ENCODE results near the gene RPS3. TPM values are rescaled to one million over a fixed set of nuclear protein-coding genes. Genes with fewer than 3 reads are reported as not detected.

The RPS3 gene
- total RNA-seq, 2 experiments from 2014 or later: 4,753 to 4,828 TPM

DNA sequence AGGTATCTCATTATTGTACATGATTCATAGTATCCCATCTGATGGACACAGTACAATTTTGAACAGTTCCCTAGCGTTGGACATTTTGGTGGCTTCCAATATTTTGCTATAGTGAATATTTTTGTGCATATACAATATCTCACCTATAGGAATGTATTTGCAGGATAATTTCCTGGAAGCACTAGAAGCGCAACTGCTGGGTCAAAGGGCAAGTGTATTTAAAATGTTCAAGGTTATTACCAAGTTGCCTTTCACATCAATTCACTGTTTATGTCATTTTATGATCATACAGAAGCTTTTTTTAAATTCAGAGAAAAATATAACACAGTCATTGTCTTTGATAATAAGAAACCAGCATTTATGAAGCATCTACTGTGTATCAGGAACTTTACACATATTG, 19.1 kb upstream of the RPS3 start:
- Histone ChIP-seq H3K9me3 (ENCODE audit: control insufficient read depth in 1 of 2, insufficient read depth in 1 of 2, low read length in 2 of 2) (no peaks in the 10 kb centered on the region), H3K27ac (ENCODE audit: low read depth in 1 of 2, low read length in 2 of 2) (no peak overlapping the region), H3K36me3 (ENCODE audit: insufficient read depth, low read length) (no peaks in the 10 kb centered on the region), H3K27me3 (ENCODE audit: control insufficient read depth in 1 of 2, insufficient read depth in 2 of 2, low read length in 2 of 2) (no peaks in the 10 kb centered on the region), H3K4me1 (ENCODE audit: insufficient read depth, low read length) (peaks cover 24% of the 10 kb centered on the region), H3K4me3 (ENCODE audit: low read length) (no peak overlapping the region)
- peaks cover 20% of the 10 kb centered on the region for H3K4me1 Mint-ChIP-seq (ENCODE audit: low read depth)
- TF ChIP-seq, protein P1, sequence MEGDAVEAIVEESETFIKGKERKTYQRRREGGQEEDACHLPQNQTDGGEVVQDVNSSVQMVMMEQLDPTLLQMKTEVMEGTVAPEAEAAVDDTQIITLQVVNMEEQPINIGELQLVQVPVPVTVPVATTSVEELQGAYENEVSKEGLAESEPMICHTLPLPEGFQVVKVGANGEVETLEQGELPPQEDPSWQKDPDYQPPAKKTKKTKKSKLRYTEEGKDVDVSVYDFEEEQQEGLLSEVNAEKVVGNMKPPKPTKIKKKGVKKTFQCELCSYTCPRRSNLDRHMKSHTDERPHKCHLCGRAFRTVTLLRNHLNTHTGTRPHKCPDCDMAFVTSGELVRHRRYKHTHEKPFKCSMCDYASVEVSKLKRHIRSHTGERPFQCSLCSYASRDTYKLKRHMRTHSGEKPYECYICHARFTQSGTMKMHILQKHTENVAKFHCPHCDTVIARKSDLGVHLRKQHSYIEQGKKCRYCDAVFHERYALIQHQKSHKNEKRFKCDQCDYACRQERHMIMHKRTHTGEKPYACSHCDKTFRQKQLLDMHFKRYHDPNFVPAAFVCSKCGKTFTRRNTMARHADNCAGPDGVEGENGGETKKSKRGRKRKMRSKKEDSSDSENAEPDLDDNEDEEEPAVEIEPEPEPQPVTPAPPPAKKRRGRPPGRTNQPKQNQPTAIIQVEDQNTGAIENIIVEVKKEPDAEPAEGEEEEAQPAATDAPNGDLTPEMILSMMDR (IDR thresholded peaks at IDR 0.05): no peak
- ChIA-PET CTCF (no interaction called here), POLR2A (interaction anchor here (3.4 to 5.1 kb wide), 2 partner anchors 100 to 104 kb away, joined by 11 to 33 read pairs; no protein-coding TSS in a partner anchor)
- ATAC-seq (ENCODE audit: poor library complexity) (no peak), DNase-seq (no peak)
- H3K27ac Mint-ChIP-seq: peak overlapping the region; percentile 7
- H3K9me3 Mint-ChIP-seq: no peaks in the 10 kb centered on the region
- no peaks in the 10 kb centered on the region for H3K27me3 Mint-ChIP-seq
- H3K4me3 Mint-ChIP-seq: no peak overlapping the region
- intact Hi-C loops (cut with DNase I, micrococcal nuclease): loop anchor here in 1 of 2 experiments (5.0 kb wide), 1 partner anchor 238 kb away; no protein-coding TSS in a partner anchor
- no peaks in the 10 kb centered on the region for H3K36me3 Mint-ChIP-seq (ENCODE audit: low read depth)

DNA sequence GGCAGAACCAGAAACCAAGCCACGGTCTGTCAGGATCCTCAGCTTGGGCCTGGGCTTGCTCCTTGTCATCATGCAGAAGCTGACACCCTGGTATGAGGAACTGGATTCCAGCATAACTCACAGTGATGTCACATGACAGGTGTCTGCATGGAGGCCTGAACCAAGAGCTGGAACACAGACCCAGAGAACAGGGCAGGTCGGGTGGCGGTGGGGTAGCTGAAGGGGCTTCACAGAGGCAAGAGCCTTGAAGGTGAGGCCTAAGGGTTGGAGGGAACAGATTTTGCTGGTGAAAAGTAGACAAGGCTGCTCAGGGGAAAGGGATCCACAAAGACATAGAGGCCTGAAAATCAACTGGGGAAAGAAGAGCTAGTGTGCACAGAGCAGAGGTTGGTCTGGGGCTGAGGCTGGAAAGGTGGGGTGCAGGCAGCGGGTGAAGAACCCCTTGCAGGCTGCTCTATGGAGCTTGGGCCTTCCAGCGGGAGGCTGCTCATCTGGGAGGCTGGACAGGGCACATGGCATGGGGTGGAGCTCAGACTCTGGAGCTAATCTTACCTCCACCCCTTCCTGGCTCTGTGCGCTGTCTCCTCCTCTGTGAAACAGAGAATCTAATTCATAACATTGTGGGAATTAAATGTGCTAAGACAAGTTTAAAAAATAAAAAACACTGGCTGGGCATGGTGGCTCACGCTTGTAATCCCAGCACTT, 18.4 kb upstream of the RPS3 start:
- peaks cover 24% of the 10 kb centered on the region for H3K4me1 ChIP-seq (ENCODE audit: insufficient read depth, low read length)
- no peaks in the 10 kb centered on the region for H3K27me3 Mint-ChIP-seq
- H3K36me3 ChIP-seq (ENCODE audit: insufficient read depth, low read length): no peaks in the 10 kb centered on the region
- intact Hi-C loops (cut with DNase I, micrococcal nuclease): loop anchor here in 1 of 2 experiments (5.0 kb wide), 1 partner anchor 239 kb away; no protein-coding TSS in a partner anchor
- CTCF ChIA-PET: interaction anchor here (7.4 kb wide), 1 partner anchor 101 kb away, joined by 49 read pairs; no protein-coding TSS in a partner anchor
- H3K4me3 ChIP-seq (ENCODE audit: low read length): no peak overlapping the region
- H3K27ac Mint-ChIP-seq: peak overlapping the region; percentile 7
- no peaks in the 10 kb centered on the region for H3K27me3 ChIP-seq (ENCODE audit: control insufficient read depth in 1 of 2, insufficient read depth in 2 of 2, low read length in 2 of 2)
- peaks cover 20% of the 10 kb centered on the region for H3K4me1 Mint-ChIP-seq (ENCODE audit: low read depth)
- H3K36me3 Mint-ChIP-seq (ENCODE audit: low read depth): no peaks in the 10 kb centered on the region
- no peaks in the 10 kb centered on the region for H3K9me3 ChIP-seq (ENCODE audit: control insufficient read depth in 1 of 2, insufficient read depth in 1 of 2, low read length in 2 of 2)
- no peak overlapping the region for H3K4me3 Mint-ChIP-seq
- no peaks in the 10 kb centered on the region for H3K9me3 Mint-ChIP-seq
- H3K27ac ChIP-seq (ENCODE audit: low read depth in 1 of 2, low read length in 2 of 2): no peak overlapping the region
- POLR2A ChIA-PET: interaction anchor here (3.4 to 5.1 kb wide), 2 partner anchors 101 to 104 kb away, joined by 11 to 33 read pairs; no protein-coding TSS in a partner anchor
- DNase-seq (peak in 2 of 14 experiments; percentile 40 to 44), ATAC-seq (ENCODE audit: poor library complexity) (no peak)
- TF ChIP-seq, protein P1 (IDR thresholded peaks at IDR 0.05): no peak

DNA sequence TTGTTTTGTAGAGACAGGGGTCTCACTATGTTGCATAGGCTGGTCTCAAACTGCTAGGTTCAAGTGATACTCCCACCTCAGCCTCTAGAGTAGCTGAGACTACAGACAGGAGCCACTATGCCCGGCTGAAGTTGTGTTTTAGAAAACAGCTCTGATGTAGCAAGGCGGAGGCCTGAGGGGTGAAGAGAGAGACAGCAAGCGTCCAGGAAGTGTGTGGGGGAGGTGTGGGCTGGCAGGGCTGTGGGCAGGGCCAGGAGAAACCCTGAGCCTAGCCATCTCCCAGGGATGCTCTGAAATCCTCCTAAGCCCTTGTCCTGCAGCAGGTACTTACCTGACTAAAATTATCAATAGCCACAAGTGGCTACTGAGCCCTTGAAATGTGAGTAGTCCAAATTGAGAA, 16.1 kb upstream of the RPS3 start:
- POLR2A ChIA-PET: interaction anchor here (0.9 to 5.1 kb wide), 7 partner anchors 17 to 107 kb away, joined by 3 to 33 read pairs (median 9); no protein-coding TSS in a partner anchor

More for the DNA sequence above, 16.1 kb upstream of the RPS3 start:
- no peaks in the 10 kb centered on the region for H3K9me3 ChIP-seq (ENCODE audit: control insufficient read depth in 1 of 2, insufficient read depth in 1 of 2, low read length in 2 of 2)
- H3K4me3 Mint-ChIP-seq: peak overlapping the region; percentile 38
- H3K9me3 Mint-ChIP-seq: no peaks in the 10 kb centered on the region
- intact Hi-C loops (cut with DNase I, micrococcal nuclease): loop anchor here in 1 of 2 experiments (5.0 kb wide), 1 partner anchor 241 kb away; no protein-coding TSS in a partner anchor
- DNase-seq (peak in 11 of 14 experiments; percentile 13 to 69 (median 48)), ATAC-seq (ENCODE audit: poor library complexity) (peak; percentile 45)
- H3K27ac ChIP-seq (ENCODE audit: low read depth in 1 of 2, low read length in 2 of 2): peak overlapping the region; percentile 5 to 70
- H3K4me3 ChIP-seq (ENCODE audit: low read length): no peak overlapping the region
- H3K27me3 ChIP-seq (ENCODE audit: control insufficient read depth in 1 of 2, insufficient read depth in 2 of 2, low read length in 2 of 2): no peaks in the 10 kb centered on the region
- H3K36me3 ChIP-seq (ENCODE audit: insufficient read depth, low read length): no peaks in the 10 kb centered on the region
- no peaks in the 10 kb centered on the region for H3K36me3 Mint-ChIP-seq (ENCODE audit: low read depth)
- H3K4me1 ChIP-seq (ENCODE audit: insufficient read depth, low read length): peaks cover 24% of the 10 kb centered on the region
- TF ChIP-seq, protein P1 (IDR thresholded peaks at IDR 0.05): no peak
- CTCF ChIA-PET: interaction anchor here (0.7 to 7.4 kb wide), 3 partner anchors 21 to 103 kb away, joined by 3 to 49 read pairs (median 4); no protein-coding TSS in a partner anchor
- no peaks in the 10 kb centered on the region for H3K27me3 Mint-ChIP-seq
- H3K4me1 Mint-ChIP-seq (ENCODE audit: low read depth): peaks cover 20% of the 10 kb centered on the region
- peak overlapping the region; percentile 63 for H3K27ac Mint-ChIP-seq
